NB4 (cell line): ENCODE results near the gene MPZ.

Source experiments
- CTCF ChIP-seq: IDR thresholded peaks from one replicate; pipeline ENCODE4 v1.5.1; 2012; ENCODE audit warnings: low read depth, low read length
- MAX ChIP-seq: IDR thresholded peaks from 2 replicates; pipeline ENCODE4 v1.6.1; 2011; ENCODE audit warnings: low read depth, low read length
- MYC ChIP-seq: IDR thresholded peaks from 2 replicates; pipeline ENCODE4 v1.6.1; 2011; ENCODE audit warnings: low read depth, low read length
- POLR2A ChIP-seq: IDR thresholded peaks from 2 replicates; pipeline ENCODE4 v1.6.1; 2011; ENCODE audit warnings: mild to moderate bottlenecking; ENCODE audit not compliant: insufficient read length; ENCODE audit errors: extremely low read depth

- TF ChIP-seq CTCF = no peak
- no peak for TF ChIP-seq POLR2A
- TF ChIP-seq MAX = no peak
- TF ChIP-seq MYC = no peak
Measured at GRCh38 chr1:161307230-161307768, 2.5 kb downstream of the MPZ start.
